Choroid plexus epithelial cell (primary cell): ENCODE measurements around the gene ABI3BP.

Source experiments
- DNase-seq: peaks from one replicate; pipeline ENCODE4 v3.0.0-alpha.2; 2010; ENCODE audit warnings: low read depth
- H3K4me3 ChIP-seq: 2 replicates; pipeline ENCODE4 v1.5.1; 2011; ENCODE audit warnings: low read depth, mild to moderate bottlenecking, control low read depth, low read length, moderate library complexity
- CTCF ChIP-seq: conservative IDR thresholded peaks from 2 replicates; pipeline ENCODE4 v1.5.1; 2011; ENCODE audit warnings: low read depth, mild to moderate bottlenecking, control low read depth, inconsistent platforms, low read length, moderate library complexity

ABI3BP gene

GRCh38 chr3:100830931-100831330, 162.3 kb downstream of the ABI3BP start:
- H3K4me3 ChIP-seq, result no peak overlapping the region
- no peak for TF ChIP-seq CTCF
- DNase-seq, result no peak

GRCh38 chr3:100825574-100825973, 167.6 kb downstream of the ABI3BP start:
- no peak for TF ChIP-seq CTCF
- DNase-seq, result peak; percentile 60

GRCh38 chr3:100815583-100815982, 177.6 kb downstream of the ABI3BP start:
- no peak for DNase-seq
- no peak overlapping the region for H3K4me3 ChIP-seq
- no peak for TF ChIP-seq CTCF

More at GRCh38 chr3:100825574-100825973, 167.6 kb downstream of the ABI3BP start:
- H3K4me3 ChIP-seq, result no peak overlapping the region

GRCh38 chr3:100813828-100814227, 179.4 kb downstream of the ABI3BP start:
- no peak overlapping the region for H3K4me3 ChIP-seq
- no peak for TF ChIP-seq CTCF
- DNase-seq, result no peak

GRCh38 chr3:100811779-100812507, 181.3 kb downstream of the ABI3BP start:
- no peak for DNase-seq
- H3K4me3 ChIP-seq, result no peak overlapping the region
- TF ChIP-seq CTCF, result no peak

GRCh38 chr3:100810671-100811070, 182.6 kb downstream of the ABI3BP start:
- DNase-seq, result peak; percentile 71
- no peak for TF ChIP-seq CTCF
- H3K4me3 ChIP-seq, result no peak overlapping the region

GRCh38 chr3:100804631-100805030, 188.6 kb downstream of the ABI3BP start:
- no peak for DNase-seq
- TF ChIP-seq CTCF, result no peak
- H3K4me3 ChIP-seq, result no peak overlapping the region
